HCT116 (cell line): Measurements from ENCODE around the gene PARP2. TPM values are rescaled to one million over a fixed set of nuclear protein-coding genes. Genes with fewer than 3 reads are reported as not detected.

Source experiments
- ATAC-seq: fragments of 200-7000 bp; cut with Tn5 transposase; 2 replicates; pipeline ENCODE4 v1.9.1; 2020; ENCODE audit warnings: mild to moderate bottlenecking, moderate library complexity
- BruUV-seq: library from RNA; stranded (reverse); fragments of 400-500 nt; replicated peaks from 2 replicates; lab custom pipeline; 2021; lab: Mats Ljungman, UMichigan
- CTCF ChIA-PET: fragments of 300-600 bp; sonication (Branson Sonifier 250); formaldehyde crosslinking; loops from one replicate; lab custom pipeline; 2021; ENCODE audit warnings: antibody characterized with exemption; lab: Charles Lee
- POLR2A ChIA-PET: fragments of 300-600, 350-600 bp; sonication (Branson Sonifier 250); formaldehyde crosslinking; loops from one replicate; lab custom pipeline; 2021; ENCODE audit warnings: antibody characterized with exemption; lab: Charles Lee
- RAD21 ChIA-PET, 2 experiments: fragments of 300-600 bp; sonication (Branson Sonifier 250); formaldehyde crosslinking; loops; one replicate each; lab custom pipeline; 2023; ENCODE audit warnings: low total read pairs in 2 of 2; ENCODE audit not compliant: uncharacterized antibody in 2 of 2, unreplicated experiment in 2 of 2, low non-redundant PET in 1 of 2; lab: Charles Lee
- DNase-seq: peaks from one replicate; pipeline ENCODE4 v3.0.0-alpha.2; 2010; ENCODE audit warnings: low read depth, low spot score
- H2AFZ ChIP-seq: fragments of 200-600 bp; shearing (Covaris generic), sonication (generic); 2 replicates; pipeline ENCODE4 v1.6.1; 2017; ENCODE audit warnings: low read depth, mixed run types, mixed read lengths, antibody characterized with exemption, low read length; ENCODE audit not compliant: poor library complexity, severe bottlenecking
- H3K27ac ChIP-seq: 2 replicates; pipeline ENCODE4 v1.5.1; 2012; ENCODE audit warnings: low read depth, low read length
- H3K27me3 ChIP-seq: fragments of 200-600 bp; sonication (generic); 2 replicates; pipeline ENCODE4 v1.6.1; 2016; ENCODE audit warnings: mixed run types, low read length, mixed read lengths; ENCODE audit not compliant: insufficient read depth
- H3K36me3 ChIP-seq, 2 experiments: fragments of 200-500 bp in 1 of 2; fragments of 200-600 bp in 1 of 2; sonication (Bioruptor generic) in 1 of 2; sonication (generic) in 1 of 2; 2 replicates each; pipeline versions ENCODE4 v1.5.1 to v1.6.1; 2014 to 2016; ENCODE audit warnings: low read length in 2 of 2, inconsistent platforms in 1 of 2, mixed read lengths in 1 of 2, mixed run types in 1 of 2; ENCODE audit not compliant: insufficient read depth in 2 of 2, control insufficient read depth in 1 of 2
- H3K4me1 ChIP-seq, 2 experiments: fragments of 200-600 bp in 1 of 2; sonication (generic) in 1 of 2; 2 replicates each; pipeline versions ENCODE4 v1.5.1 to v1.6.1; 2012 to 2017; ENCODE audit warnings: low read length in 2 of 2, inconsistent platforms in 1 of 2, mild to moderate bottlenecking in 1 of 2, mixed read lengths in 1 of 2, mixed run types in 1 of 2, moderate library complexity in 1 of 2; ENCODE audit not compliant: insufficient read depth in 2 of 2, control insufficient read depth in 1 of 2
- H3K4me2 ChIP-seq: fragments of 200-600 bp; sonication (generic); 2 replicates; pipeline ENCODE4 v1.6.1; 2017; ENCODE audit warnings: mixed run types, low read length, mixed read lengths
- H3K4me3 ChIP-seq, 2 experiments: fragments of 200-600 bp in 1 of 2; sonication (generic) in 1 of 2; replicated peaks in 1 of 2; 2 replicates each; pipeline ENCODE4 v1.5.1; 2011 to 2016; ENCODE audit warnings: low read length in 2 of 2, control low read depth in 1 of 2, low read depth in 1 of 2, mild to moderate bottlenecking in 1 of 2, mixed read lengths in 1 of 2, mixed run types in 1 of 2
- H3K79me2 ChIP-seq: fragments of 200-600 bp; sonication (generic); 2 replicates; pipeline ENCODE4 v1.6.1; 2017; ENCODE audit warnings: mild to moderate bottlenecking, mixed run types, low read length, moderate library complexity, mixed read lengths; ENCODE audit not compliant: insufficient read depth
- H3K9ac ChIP-seq: fragments of 200-600 bp; sonication (generic); 2 replicates; pipeline ENCODE4 v1.6.1; 2016; ENCODE audit warnings: low read length, mixed read lengths
- H3K9me2 ChIP-seq: fragments of 200-600 bp; sonication (generic), shearing (Covaris generic); 2 replicates; pipeline ENCODE4 v1.6.1; 2017; ENCODE audit warnings: mixed run types, mild to moderate bottlenecking, moderate library complexity; ENCODE audit not compliant: insufficient read depth
- H3K9me3 ChIP-seq, 2 experiments: fragments of 200-500 bp in 1 of 2; fragments of 200-600 bp in 1 of 2; sonication (Bioruptor generic) in 1 of 2; sonication (generic) in 1 of 2; 2 replicates each; pipeline ENCODE4 v1.6.1; 2014 to 2017; ENCODE audit warnings: low read length in 2 of 2, mixed read lengths in 2 of 2, inconsistent platforms in 1 of 2, low read depth in 1 of 2, mild to moderate bottlenecking in 1 of 2, mixed run types in 1 of 2, moderate library complexity in 1 of 2; ENCODE audit not compliant: control insufficient read depth in 1 of 2, insufficient read depth in 1 of 2
- H4K20me1 ChIP-seq: fragments of 200-600 bp; sonication (generic), shearing (Covaris generic); 2 replicates; pipeline ENCODE4 v1.6.1; 2017; ENCODE audit warnings: mixed run types, mild to moderate bottlenecking, moderate library complexity; ENCODE audit not compliant: insufficient read depth
- ATF3 ChIP-seq: IDR thresholded peaks from 2 replicates; pipeline ENCODE4 v1.6.1; 2012
- CBX3 ChIP-seq: IDR thresholded peaks from 2 replicates; pipeline ENCODE4 v1.6.1; 2012; ENCODE audit warnings: low read depth
- ELF1 ChIP-seq: IDR thresholded peaks from 2 replicates; pipeline ENCODE4 v1.6.1; 2012; ENCODE audit warnings: low read depth, borderline replicate concordance
- EZH2 ChIP-seq: fragments of 200-600 bp; sonication (generic); IDR thresholded peaks from 2 replicates; pipeline ENCODE4 v1.6.1; 2017; ENCODE audit warnings: antibody characterized with exemption, mixed run types
- EZH2phosphoT487 ChIP-seq: fragments of 200-600 bp; IDR thresholded peaks from 2 replicates; pipeline ENCODE4 v1.6.1; 2018; ENCODE audit warnings: antibody characterized with exemption, borderline replicate concordance
- POLR2A ChIP-seq: IDR thresholded peaks from 2 replicates; pipeline ENCODE4 v1.7.0; 2011; ENCODE audit warnings: borderline replicate concordance; ENCODE audit not compliant: insufficient read depth, insufficient read length; ENCODE audit errors: extremely low read depth
- POLR2AphosphoS5 ChIP-seq: IDR thresholded peaks from 2 replicates; pipeline ENCODE4 v1.6.1; 2011; ENCODE audit warnings: mild to moderate bottlenecking, low read depth, low read length, moderate library complexity
- RAD21 ChIP-seq: IDR thresholded peaks from 2 replicates; pipeline ENCODE4 v1.6.1; 2012; ENCODE audit warnings: low read depth, mild to moderate bottlenecking
- SIN3A ChIP-seq: IDR thresholded peaks from 2 replicates; pipeline ENCODE4 v1.6.1; 2012; ENCODE audit warnings: low read depth
- SRF ChIP-seq: IDR thresholded peaks from 2 replicates; pipeline ENCODE4 v1.6.1; 2012; ENCODE audit warnings: low read depth
- YY1 ChIP-seq: IDR thresholded peaks from 2 replicates; pipeline ENCODE4 v1.6.1; 2011; ENCODE audit warnings: low read length, low read depth, moderate library complexity, mild to moderate bottlenecking; ENCODE audit not compliant: insufficient replicate concordance; ENCODE audit errors: extremely low read depth
- ZBTB33 ChIP-seq: IDR thresholded peaks from 2 replicates; pipeline ENCODE4 v1.6.1; 2011; ENCODE audit warnings: mild to moderate bottlenecking, low read length, moderate library complexity; ENCODE audit not compliant: insufficient replicate concordance; ENCODE audit errors: extremely low read depth
- intact Hi-C: fragments of 100-400 bp; cut with micrococcal nuclease; formaldehyde crosslinking; loops from 2 replicates; pipeline ENCODE4 v1.10.0; 2022
- total RNA-seq: library from RNA; stranded (reverse); gene quantifications from one replicate; pipeline ENCODE4 v1.2.1, GENCODE V29; 2021; ENCODE audit not compliant: unreplicated experiment

Gene PARP2
- total RNA-seq, 1 experiment from 2014 or later: 51.8 TPM

DNA sequence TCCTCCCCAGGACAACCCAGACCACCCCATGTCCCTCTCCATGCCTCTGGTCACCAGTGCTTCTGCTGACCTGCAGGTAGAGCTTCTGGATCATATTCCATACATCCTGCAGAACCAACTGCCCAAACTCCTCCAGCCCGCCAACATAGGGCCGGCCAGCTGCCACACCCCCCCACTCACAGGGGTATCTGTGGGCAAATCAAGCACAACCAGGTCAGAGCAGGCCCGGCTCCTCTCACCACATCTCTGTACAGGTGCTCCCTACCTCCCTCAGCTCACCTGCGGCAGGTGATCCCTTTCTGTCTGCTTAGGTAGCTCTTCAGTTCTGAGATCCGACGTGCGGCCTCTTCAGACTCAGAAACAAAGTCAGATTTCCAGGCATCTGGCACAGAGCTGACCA, 40.9 kb downstream of the PARP2 start:
- no peak overlapping the region for H3K27ac ChIP-seq
- no peak for ATAC-seq
- H3K4me2 ChIP-seq: no peak overlapping the region
- H2AFZ ChIP-seq: no peak overlapping the region
- CTCF ChIA-PET: interaction anchor here (0.5 kb wide), 1 partner anchor 42 kb away, joined by 3 read pairs; no protein-coding TSS in a partner anchor
- BruUV-seq: no TSS peak
- no peaks in the 10 kb centered on the region for H4K20me1 ChIP-seq
- DNase-seq: no peak
- H3K4me1 ChIP-seq: no peaks in the 10 kb centered on the region
- POLR2A ChIA-PET: no interaction called here
- no peaks in the 10 kb centered on the region for H3K79me2 ChIP-seq
- peaks cover 37 to 39% of the 10 kb centered on the region in 2 experiments; a peak in 3 of 4 replicates for H3K36me3 ChIP-seq
- intact Hi-C loops: no loop called here
- TF ChIP-seq YY1: no peak
- no peak for TF ChIP-seq ZBTB33
- TF ChIP-seq RAD21: no peak
- TF ChIP-seq POLR2A: no peak
- no peak for TF ChIP-seq SRF
- no peak for TF ChIP-seq CBX3
- TF ChIP-seq ATF3: no peak
- no peak for TF ChIP-seq POLR2AphosphoS5
- no peak for TF ChIP-seq EZH2phosphoT487
- no peak for TF ChIP-seq ELF1
- TF ChIP-seq SIN3A: no peak
- no peak for TF ChIP-seq EZH2
- RAD21 ChIA-PET: no interaction called here
- H3K9ac ChIP-seq: no peak overlapping the region
- H3K9me2 ChIP-seq: no peaks in the 10 kb centered on the region
- H3K27me3 ChIP-seq: no peaks in the 10 kb centered on the region
- H3K4me3 ChIP-seq: no peak overlapping the region
- H3K9me3 ChIP-seq: no peaks in the 10 kb centered on the region
